Calu3 (cell line): ENCODE measurements around the gene RPN2. TPM values are rescaled to one million over a fixed set of nuclear protein-coding genes. Genes with fewer than 3 reads are reported as not detected.

Experiments
- BruUV-seq: library from RNA; stranded (reverse); fragments of 400-500 nt; replicated peaks from 2 replicates; lab custom pipeline; 2021; lab: Mats Ljungman, UMichigan
- CTCF ChIA-PET: fragments of 300-600 bp; sonication (Branson Sonifier 250); formaldehyde crosslinking; loops from one replicate; lab custom pipeline; 2022; ENCODE audit warnings: antibody characterized with exemption; lab: Charles Lee
- DNase-seq: peaks from one replicate; pipeline ENCODE4 v3.0.0; 2022
- H3K27ac Mint-ChIP-seq: one replicate; pipeline ENCODE4 v1.8.0; 2022; ENCODE audit warnings: mixed read lengths; ENCODE audit not compliant: unreplicated experiment
- H3K27me3 Mint-ChIP-seq: one replicate; pipeline ENCODE4 v1.8.0; 2022; ENCODE audit warnings: mixed read lengths; ENCODE audit not compliant: unreplicated experiment
- H3K36me3 Mint-ChIP-seq: one replicate; pipeline ENCODE4 v1.8.0; 2022; ENCODE audit warnings: mild to moderate bottlenecking, moderate library complexity, mixed read lengths; ENCODE audit not compliant: insufficient read depth, unreplicated experiment
- H3K4me1 Mint-ChIP-seq: one replicate; pipeline ENCODE4 v1.8.0; 2022; ENCODE audit warnings: mild to moderate bottlenecking, low read depth, mixed read lengths; ENCODE audit not compliant: unreplicated experiment
- H3K4me3 Mint-ChIP-seq: one replicate; pipeline ENCODE4 v1.8.0; 2022; ENCODE audit warnings: mild to moderate bottlenecking, low read depth, moderate library complexity, mixed read lengths; ENCODE audit not compliant: unreplicated experiment
- H3K9me3 Mint-ChIP-seq: one replicate; pipeline ENCODE4 v1.8.0; 2022; ENCODE audit warnings: low read depth, mixed read lengths; ENCODE audit not compliant: unreplicated experiment
- intact Hi-C: fragments of 100-400 bp; cut with micrococcal nuclease; formaldehyde crosslinking; loops from one replicate; pipeline ENCODE4 v1.10.0; 2022; ENCODE audit not compliant: unreplicated experiment
- total RNA-seq: library from RNA; stranded (reverse); gene quantifications from 2 replicates; pipeline ENCODE4 v1.2.3, GENCODE V29; 2022
- TF ChIP-seq, protein P1 (sequence below): fragments of 200-600 bp; IDR thresholded peaks from one replicate; pipeline ENCODE4 v1.8.0; 2022; ENCODE audit warnings: antibody characterized with exemption; ENCODE audit not compliant: unreplicated experiment

Gene RPN2
- total RNA-seq, 1 experiment from 2014 or later: 522 TPM

DNA sequence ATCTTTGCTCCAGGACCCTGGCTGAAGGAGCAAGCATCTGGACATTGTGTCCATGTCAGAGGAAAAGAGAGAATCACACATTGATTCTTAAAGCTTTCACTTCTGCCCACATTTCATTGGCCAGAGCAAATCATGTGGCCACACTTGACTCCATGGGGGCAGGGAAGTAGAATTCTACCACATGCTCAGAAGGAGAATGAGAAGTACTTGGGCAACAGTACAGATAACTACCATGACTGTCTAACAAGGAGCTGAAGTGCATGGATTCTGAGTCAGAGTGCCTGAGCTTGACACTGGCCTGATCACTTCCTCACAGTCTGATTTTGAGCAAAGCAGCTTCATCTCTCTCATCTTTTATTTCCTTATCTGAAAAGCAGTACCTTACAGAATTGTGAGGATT is 43.9 kb downstream of the RPN2 start:
- no peaks in the 10 kb centered on the region for H3K9me3 Mint-ChIP-seq
- no TSS peak for BruUV-seq
- intact Hi-C loops: no loop called here
- CTCF ChIA-PET: interaction anchor here (0.5 to 0.7 kb wide), 3 partner anchors 165 to 715 kb away, joined by 5 to 6 read pairs (median 5); no protein-coding TSS in a partner anchor
- TF ChIP-seq, protein P1, sequence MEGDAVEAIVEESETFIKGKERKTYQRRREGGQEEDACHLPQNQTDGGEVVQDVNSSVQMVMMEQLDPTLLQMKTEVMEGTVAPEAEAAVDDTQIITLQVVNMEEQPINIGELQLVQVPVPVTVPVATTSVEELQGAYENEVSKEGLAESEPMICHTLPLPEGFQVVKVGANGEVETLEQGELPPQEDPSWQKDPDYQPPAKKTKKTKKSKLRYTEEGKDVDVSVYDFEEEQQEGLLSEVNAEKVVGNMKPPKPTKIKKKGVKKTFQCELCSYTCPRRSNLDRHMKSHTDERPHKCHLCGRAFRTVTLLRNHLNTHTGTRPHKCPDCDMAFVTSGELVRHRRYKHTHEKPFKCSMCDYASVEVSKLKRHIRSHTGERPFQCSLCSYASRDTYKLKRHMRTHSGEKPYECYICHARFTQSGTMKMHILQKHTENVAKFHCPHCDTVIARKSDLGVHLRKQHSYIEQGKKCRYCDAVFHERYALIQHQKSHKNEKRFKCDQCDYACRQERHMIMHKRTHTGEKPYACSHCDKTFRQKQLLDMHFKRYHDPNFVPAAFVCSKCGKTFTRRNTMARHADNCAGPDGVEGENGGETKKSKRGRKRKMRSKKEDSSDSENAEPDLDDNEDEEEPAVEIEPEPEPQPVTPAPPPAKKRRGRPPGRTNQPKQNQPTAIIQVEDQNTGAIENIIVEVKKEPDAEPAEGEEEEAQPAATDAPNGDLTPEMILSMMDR: no peak
- no peaks in the 10 kb centered on the region for H3K27me3 Mint-ChIP-seq
- no peak overlapping the region for H3K4me3 Mint-ChIP-seq
- peaks cover 56% of the 10 kb centered on the region for H3K36me3 Mint-ChIP-seq
- H3K4me1 Mint-ChIP-seq: no peaks in the 10 kb centered on the region
- H3K27ac Mint-ChIP-seq: no peak overlapping the region
- DNase-seq: no peak

DNA sequence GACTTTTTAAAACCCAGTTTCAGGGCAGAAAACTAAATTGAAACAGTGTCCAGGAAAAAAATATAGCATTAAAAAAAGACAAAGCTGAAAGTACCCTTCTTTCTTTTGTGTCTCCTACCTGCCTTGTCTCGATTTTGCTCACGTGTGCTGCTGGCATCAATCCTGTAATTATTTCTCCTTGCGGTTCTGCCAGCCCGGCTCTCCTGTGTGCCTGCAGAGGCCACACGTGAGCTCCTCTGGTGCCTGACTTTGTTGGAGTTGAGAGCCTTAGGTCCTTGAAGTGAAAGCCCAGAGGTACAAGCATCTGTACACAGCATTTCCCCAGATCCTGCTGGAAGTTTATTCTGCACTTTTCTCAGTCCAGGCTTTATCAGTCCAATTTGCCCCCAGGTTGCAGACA is 46.0 kb downstream of the RPN2 start:
- Mint-ChIP-seq H3K27ac (no peak overlapping the region), H3K4me1 (no peaks in the 10 kb centered on the region), H3K4me3 (no peak overlapping the region), H3K9me3 (no peaks in the 10 kb centered on the region), H3K27me3 (no peaks in the 10 kb centered on the region), H3K36me3 (peaks cover 57% of the 10 kb centered on the region)
- no TSS peak for BruUV-seq
- no peak for DNase-seq
- TF ChIP-seq, protein P1: no peak
- CTCF ChIA-PET: no interaction called here
- intact Hi-C loops: no loop called here

DNA sequence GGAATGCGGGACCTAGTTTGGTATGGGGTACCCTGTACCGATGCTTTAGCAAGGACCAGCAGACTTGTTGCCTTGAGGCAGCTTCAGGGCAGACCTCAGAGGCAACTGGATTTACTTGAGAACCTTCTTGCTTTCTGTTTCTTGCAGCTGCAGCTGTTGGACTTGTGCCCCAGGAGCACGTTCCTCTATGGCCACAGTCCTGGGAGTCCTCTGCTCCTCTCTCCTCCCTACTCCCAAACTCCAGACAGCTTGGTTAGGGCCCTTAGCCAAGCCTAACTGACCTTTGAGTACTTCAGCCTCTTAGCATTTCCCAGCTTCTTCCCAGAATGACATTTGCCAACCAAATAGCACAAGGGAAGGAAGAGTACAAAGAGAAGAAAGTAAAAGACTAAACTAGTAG is 47.8 kb downstream of the RPN2 start:
- H3K36me3 Mint-ChIP-seq: peaks cover 66% of the 10 kb centered on the region
- CTCF ChIA-PET: no interaction called here
- H3K4me1 Mint-ChIP-seq: no peaks in the 10 kb centered on the region
- no peaks in the 10 kb centered on the region for H3K9me3 Mint-ChIP-seq
- intact Hi-C loops: no loop called here
- H3K27ac Mint-ChIP-seq: no peak overlapping the region
- no peak overlapping the region for H3K4me3 Mint-ChIP-seq
- DNase-seq: no peak
- BruUV-seq: no TSS peak
- H3K27me3 Mint-ChIP-seq: no peaks in the 10 kb centered on the region
- TF ChIP-seq, protein P1: no peak

DNA sequence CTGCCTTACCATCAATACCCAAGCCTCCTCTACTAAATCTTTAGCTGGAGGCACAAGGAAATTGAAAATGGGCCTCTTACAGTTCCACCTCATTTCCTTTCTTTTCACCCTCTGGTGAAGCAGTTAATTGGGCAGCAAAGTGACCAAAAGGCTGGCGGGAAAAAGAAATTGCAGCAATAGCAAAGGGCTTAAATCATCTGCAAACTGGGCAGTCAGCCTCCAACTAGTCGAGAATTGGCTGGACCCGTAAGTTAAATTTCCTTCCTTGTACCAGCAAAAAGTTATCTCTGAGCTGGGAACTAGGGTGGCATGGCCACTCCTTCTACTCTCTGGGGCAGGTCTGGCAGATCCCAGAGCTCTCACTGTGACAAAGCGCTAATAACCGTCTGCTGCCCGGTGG is 49.0 kb downstream of the RPN2 start:
- H3K27me3 Mint-ChIP-seq: no peaks in the 10 kb centered on the region
- CTCF ChIA-PET: no interaction called here
- TF ChIP-seq, protein P1: no peak
- DNase-seq: no peak
- BruUV-seq: no TSS peak
- H3K27ac Mint-ChIP-seq: no peak overlapping the region
- intact Hi-C loops: no loop called here
- no peaks in the 10 kb centered on the region for H3K9me3 Mint-ChIP-seq
- H3K4me3 Mint-ChIP-seq: no peak overlapping the region
- H3K4me1 Mint-ChIP-seq: no peaks in the 10 kb centered on the region
- peaks cover 70% of the 10 kb centered on the region for H3K36me3 Mint-ChIP-seq
